Measurements from ENCODE around the gene BFSP2. TPM values are rescaled to one million over a fixed set of nuclear protein-coding genes. Genes with fewer than 3 reads are reported as not detected.

The BFSP2 gene
- total and polyA plus RNA-seq, 2 donors (not counting 3 experiments of a cell fraction or from before 2014, with no cell fraction given): not detected

DNA sequence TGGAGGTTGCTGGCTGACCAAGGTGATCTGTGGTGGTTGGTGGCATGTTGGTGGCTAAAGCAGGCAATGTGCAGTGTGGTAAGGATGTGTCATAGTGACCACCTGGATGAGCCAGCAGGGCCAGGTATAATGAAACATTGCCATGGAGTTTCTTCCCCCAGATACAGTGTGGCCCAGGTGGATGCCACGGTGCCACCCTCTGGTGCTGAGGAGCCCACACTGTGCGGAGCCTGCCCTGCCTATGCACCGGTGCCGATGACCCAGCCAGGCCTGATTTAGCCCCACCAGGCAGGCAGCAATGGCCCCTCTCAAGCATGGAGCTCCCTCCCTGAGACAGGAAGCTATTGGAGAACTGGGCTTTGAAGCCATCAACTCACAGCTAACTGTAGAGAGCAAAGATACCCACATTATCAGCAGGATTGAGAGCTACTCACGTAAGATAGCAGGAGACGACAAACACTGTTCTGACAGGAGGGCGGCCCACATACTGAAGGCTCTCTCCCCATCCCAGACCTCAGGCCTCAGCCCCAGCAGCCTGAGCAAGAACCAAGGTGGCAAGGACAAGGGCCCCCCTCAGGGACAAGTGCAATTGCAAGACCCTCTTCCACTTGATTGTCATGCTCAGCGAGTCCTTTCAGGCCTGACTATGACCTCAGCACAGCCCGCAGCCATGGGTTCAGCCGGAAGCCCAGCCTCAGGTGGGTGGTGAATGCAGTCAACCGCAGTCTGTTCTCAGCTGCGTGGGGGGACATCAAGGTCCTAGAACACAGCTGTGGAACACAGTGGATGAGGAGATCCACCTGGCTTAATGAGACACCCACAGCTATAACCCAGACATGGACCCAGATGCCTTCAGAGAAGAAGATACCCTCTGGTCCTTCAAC lies 90.9 kb downstream of the BFSP2 start:
- FAIRE-seq (no peak), DNase-seq (ENCODE audit: low read depth, low spot score) (no peak)
- H3K4me2 ChIP-seq (ENCODE audit: insufficient read depth, low read length): no peak overlapping the region
- no peak for TF ChIP-seq POLR2A (IDR thresholded peaks at IDR 0.05; ENCODE audit: low read depth, low read length)
- TF ChIP-seq GATA2 (IDR thresholded peaks at IDR 0.05; ENCODE audit: insufficient read depth, insufficient read length, low read depth, low read length): no peak
- TF ChIP-seq, protein P1, sequence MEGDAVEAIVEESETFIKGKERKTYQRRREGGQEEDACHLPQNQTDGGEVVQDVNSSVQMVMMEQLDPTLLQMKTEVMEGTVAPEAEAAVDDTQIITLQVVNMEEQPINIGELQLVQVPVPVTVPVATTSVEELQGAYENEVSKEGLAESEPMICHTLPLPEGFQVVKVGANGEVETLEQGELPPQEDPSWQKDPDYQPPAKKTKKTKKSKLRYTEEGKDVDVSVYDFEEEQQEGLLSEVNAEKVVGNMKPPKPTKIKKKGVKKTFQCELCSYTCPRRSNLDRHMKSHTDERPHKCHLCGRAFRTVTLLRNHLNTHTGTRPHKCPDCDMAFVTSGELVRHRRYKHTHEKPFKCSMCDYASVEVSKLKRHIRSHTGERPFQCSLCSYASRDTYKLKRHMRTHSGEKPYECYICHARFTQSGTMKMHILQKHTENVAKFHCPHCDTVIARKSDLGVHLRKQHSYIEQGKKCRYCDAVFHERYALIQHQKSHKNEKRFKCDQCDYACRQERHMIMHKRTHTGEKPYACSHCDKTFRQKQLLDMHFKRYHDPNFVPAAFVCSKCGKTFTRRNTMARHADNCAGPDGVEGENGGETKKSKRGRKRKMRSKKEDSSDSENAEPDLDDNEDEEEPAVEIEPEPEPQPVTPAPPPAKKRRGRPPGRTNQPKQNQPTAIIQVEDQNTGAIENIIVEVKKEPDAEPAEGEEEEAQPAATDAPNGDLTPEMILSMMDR (IDR thresholded peaks at IDR 0.05; ENCODE audit: extremely low read depth in 1 of 2, insufficient read depth in 1 of 2, low read depth in 1 of 2, low read length in 2 of 2): no peak
- no peak for TF ChIP-seq MYC (IDR thresholded peaks at IDR 0.05; ENCODE audit: low read depth, low read length)
- TF ChIP-seq POLR2AphosphoS5 (IDR thresholded peaks at IDR 0.05; ENCODE audit: insufficient read depth, low read depth, low read length): no peak
- no peak for TF ChIP-seq EZH2 (IDR thresholded peaks at IDR 0.05; ENCODE audit: borderline replicate concordance, low read depth, low read length, severe bottlenecking)
- TF ChIP-seq JUN (IDR thresholded peaks at IDR 0.05; ENCODE audit: borderline replicate concordance, insufficient read depth, insufficient read length, low read depth): no peak
- no peak for TF ChIP-seq FOS (IDR thresholded peaks at IDR 0.05; ENCODE audit: borderline replicate concordance, insufficient read depth, low read length)
- TF ChIP-seq, protein P2, sequence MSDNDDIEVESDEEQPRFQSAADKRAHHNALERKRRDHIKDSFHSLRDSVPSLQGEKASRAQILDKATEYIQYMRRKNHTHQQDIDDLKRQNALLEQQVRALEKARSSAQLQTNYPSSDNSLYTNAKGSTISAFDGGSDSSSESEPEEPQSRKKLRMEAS (IDR thresholded peaks at IDR 0.05; ENCODE audit: insufficient read depth, insufficient read length): no peak
- POLR2A ChIA-PET: no interaction called here
- no peak overlapping the region for H2AFZ ChIP-seq (ENCODE audit: low read depth, low read length)
- no peaks in the 10 kb centered on the region for H3K27me3 ChIP-seq (ENCODE audit: control insufficient read depth in 2 of 2, insufficient read depth in 2 of 2, low read length in 2 of 2)
- no peak overlapping the region for H3K4me3 ChIP-seq (replicated peaks in 1 of 3; ENCODE audit: insufficient read depth in 1 of 3, low read depth in 1 of 3, low read length in 3 of 3)
- dilution Hi-C loops (cut with MboI; ENCODE audit: extremely low pct_ligation_motif_present, low sequenced_read_pairs): no loop called here
- no peaks in the 10 kb centered on the region for H3K79me2 ChIP-seq (ENCODE audit: control insufficient read depth, insufficient read depth, low read length)
- no peaks in the 10 kb centered on the region for H3K4me1 ChIP-seq (ENCODE audit: control insufficient read depth, extremely low read depth, insufficient read depth, low read length)
- H4K20me1 ChIP-seq (replicated peaks; ENCODE audit: control insufficient read depth, extremely low read depth, insufficient read depth, low read length): no peaks in the 10 kb centered on the region
- H3K9ac ChIP-seq (replicated peaks; ENCODE audit: extremely low read depth, insufficient read depth, low read length): no peak overlapping the region
- no peaks in the 10 kb centered on the region for H3K36me3 ChIP-seq (ENCODE audit: control insufficient read depth in 2 of 2, extremely low read depth in 1 of 2, insufficient read depth in 2 of 2, low read length in 2 of 2)
- no peak overlapping the region for H3K27ac ChIP-seq (ENCODE audit: insufficient read depth, low read depth, low read length)
- H3K9me1 ChIP-seq (replicated peaks; ENCODE audit: control insufficient read depth, extremely low read depth, insufficient read depth, low read length): no peaks in the 10 kb centered on the region
- intact Hi-C loops (cut with micrococcal nuclease): no loop called here
- no TSS peak for BruUV-seq (replicated peaks)
- CTCF ChIA-PET: interaction anchor here (1.2 to 6.5 kb wide), 3 partner anchors 12 to 85 kb away, joined by 3 to 224 read pairs (median 3); partner anchors contain the start of gene CDV3
- no peaks in the 10 kb centered on the region for H3K9me3 ChIP-seq (replicated peaks; ENCODE audit: control insufficient read depth, insufficient read depth, low read length)
